ENCODE results near the gene RNF213.
"Not testable (repeated sequence)": the region's sequence is repeated elsewhere in the genome, so short reads cannot be mapped to it uniquely, and the experiment has no call there.

Gene RNF213

DNA sequence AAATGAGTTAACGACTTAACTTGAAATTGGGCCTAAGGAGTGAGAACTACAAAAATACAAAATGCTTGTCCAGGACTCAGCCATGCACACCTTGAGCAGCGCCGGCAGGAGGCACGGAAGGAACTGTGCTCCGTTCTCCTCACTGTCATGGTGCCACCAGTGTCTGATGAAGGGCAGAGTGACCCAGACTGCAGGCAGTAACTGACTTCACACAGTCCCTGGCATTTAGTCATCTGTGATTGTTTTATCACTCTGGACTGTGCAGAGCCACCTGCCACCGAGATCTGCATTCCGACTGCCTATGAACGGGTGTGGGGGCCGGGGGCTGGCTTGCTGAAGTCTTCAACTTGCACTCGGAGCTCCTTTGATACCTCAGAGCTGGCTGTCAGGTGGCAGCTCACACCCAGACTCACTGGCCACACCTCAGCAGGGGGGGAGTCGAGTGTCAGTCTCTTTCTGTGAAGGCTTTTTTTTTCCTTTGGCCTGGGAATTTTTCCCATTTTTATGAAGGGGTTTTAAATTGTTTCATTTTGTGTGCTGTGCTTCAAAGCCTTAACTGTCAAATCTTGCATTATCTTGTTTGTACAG is 134.1 kb downstream of the RNF213 start:
- no peak for DNase-seq (ENCODE audit: low spot score)

DNA sequence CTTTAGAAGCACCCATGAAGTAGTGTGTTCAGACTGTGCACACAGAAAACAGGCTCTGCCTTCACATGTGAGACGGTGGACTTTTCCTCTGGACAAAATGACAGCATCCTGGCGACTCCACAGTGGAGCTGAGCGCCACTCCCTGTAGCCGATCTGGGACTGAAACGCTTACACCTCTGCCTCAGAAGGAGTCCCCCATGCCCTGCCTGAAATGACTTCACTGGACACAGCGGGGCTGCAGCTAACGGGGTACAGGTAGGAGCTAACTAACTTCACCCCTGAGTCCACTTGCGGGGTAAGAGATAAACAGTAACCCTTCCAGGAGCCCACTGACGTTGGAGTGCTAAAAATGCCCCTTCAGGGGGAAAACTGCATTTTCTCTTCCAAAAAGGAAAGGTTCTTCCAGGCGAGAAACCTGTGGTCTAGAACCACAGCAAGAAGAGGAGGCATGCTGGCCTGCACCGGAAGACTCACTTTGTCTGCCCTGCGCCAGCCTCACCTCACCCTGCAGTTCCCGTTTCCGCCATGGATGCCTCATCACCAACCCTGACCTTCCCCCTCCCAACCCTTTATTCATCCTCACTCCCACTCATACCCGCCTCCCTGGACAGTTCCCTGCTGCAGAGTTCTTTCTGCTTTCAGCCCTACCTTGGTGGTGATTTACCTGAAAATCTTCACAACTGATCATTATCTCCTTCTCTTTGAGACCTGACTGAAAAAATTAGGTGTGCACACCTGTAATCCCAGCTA is 134.9 kb downstream of the RNF213 start:
- no peak for DNase-seq (ENCODE audit: low spot score)

DNA sequence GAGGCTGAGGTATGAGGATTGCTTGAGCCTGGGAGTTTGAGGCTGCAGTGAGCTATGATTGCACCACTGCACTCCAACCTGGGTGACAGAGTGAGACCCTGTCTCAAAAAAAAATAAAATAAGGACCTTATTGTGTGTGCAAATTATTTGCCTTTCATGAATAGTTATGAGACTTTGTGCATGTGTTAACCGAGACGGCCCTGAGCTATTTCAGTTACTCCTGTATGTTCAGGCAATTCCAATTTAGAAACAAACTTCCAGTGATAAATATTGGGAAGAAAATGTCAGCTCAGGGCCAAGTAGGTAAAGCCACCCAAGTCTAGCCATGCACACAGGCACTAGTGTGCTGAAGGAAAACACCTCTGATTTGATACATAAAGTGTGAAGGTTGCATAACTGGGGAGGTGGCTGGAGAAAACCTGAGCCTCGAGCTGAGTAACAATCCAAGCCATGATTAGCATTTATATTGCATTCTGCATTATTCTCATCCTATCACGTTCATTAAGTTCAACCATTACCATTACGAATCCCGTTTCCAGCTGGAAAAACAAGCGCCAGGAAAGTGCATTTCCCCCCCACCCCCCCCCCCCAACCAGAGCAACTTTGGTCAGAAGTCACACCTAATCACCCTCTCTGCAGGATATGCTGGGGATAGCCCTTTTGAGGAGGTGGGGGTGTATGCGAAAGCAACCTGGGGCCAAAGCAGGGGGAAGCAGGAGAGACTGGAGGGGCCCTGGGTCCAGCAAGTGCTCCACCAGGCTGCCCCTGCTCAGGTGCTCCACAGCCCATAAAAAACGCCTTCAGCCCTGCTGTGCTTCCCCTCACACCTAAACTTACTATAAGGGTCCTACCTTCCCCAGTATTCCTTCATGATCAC is 135.7 kb downstream of the RNF213 start:
- DNase-seq (ENCODE audit: low spot score) = no peak

DNA sequence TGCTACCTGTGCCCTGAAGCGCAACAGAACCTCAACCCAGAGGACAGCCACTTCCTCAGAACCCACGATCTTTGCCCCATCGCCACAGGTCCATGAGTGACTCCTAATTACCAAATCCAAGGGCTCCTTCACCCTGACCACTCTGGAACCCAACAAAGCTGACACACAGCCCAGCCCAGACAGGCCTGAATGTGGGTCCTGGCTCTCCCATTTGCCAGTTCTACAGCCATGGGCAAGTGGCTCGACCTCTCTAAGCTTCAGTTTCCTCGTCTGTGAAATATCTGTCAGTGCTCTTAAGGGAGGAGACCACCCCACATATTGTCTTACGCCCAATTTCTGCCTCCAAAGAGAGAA is 136.4 kb downstream of the RNF213 start:
- DNase-seq (ENCODE audit: low spot score) = no peak

DNA sequence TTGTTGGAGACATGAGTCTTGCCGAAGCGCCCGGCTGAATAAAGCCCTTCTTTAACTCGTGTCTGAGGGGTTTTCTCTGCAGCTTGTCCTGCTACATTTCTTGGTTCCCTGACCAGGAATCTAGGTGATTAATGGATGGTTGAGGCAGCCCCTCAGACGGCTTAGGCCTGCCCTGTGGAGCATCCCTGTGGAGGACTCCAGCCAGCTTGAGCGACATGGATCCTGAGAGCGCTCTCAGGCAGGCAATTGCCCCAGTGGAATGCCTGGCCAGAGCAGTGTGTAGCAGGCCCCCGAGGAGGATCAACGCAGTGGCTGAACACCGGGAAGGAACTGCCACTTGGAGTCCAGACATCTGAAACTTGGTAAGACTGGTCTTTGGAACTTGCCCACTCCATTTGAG is 137.0 kb downstream of the RNF213 start:
- no peak for DNase-seq (ENCODE audit: low spot score)

DNA sequence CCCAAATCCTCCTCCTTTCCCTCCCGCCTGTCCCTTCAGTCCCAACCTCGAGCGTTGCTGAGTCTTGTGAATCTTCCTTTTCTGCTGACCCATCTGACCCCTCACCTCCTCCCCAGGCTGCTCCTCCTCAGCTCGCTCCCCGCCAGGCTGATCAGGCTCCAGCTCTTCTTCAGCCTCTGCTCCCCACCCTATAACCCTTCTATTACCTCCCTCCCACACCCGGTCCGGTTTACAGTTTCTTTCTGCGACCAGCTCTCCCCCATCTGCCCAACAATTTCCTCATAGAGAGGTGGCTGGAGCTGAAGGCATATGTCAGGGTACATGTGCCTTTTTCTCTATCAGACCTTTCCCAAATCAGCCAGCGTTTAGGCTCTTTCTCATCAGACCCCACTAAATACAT is 140.4 kb downstream of the RNF213 start:
- DNase-seq (ENCODE audit: low spot score) = not testable (repeated sequence)

DNA sequence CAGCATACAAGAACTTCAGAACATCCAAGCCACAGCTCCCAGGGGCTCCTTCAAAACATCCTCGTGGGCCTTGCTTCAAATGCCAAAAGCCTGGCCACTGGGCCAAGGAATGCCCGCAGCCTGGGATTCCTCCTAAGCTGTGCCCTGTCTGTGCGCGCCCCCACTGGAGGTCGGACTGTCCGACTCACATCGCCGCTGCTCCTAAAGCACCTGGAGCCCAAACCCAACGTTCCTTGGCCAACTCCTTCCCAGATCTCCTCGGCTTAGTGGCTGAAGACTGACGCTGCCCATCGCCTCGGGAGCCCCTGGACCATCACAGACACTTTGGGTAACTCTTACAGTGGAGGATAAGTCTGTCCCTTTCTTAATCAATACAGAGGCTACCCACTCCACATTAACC is 141.4 kb downstream of the RNF213 start:
- not testable (repeated sequence) for DNase-seq (ENCODE audit: low spot score)

DNA sequence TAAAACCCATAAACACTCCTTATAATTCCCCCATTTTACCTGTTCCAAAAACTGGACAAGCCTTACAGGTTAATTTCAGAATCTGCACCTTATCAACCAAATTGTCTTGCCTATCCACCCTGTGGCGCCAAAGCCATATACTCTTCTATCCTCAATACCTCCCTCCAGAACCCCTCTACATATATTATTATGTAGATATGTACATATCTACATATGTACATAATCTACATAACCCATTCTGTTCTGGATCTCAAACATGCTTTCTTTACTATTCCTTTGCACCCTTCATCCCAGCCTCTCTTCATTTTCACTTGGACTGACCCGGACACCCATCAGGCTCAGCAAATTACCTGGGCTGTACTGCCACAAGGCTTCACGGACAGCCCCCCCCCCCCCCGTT is 142.3 kb downstream of the RNF213 start:
- no peak for DNase-seq (ENCODE audit: low spot score)

DNA sequence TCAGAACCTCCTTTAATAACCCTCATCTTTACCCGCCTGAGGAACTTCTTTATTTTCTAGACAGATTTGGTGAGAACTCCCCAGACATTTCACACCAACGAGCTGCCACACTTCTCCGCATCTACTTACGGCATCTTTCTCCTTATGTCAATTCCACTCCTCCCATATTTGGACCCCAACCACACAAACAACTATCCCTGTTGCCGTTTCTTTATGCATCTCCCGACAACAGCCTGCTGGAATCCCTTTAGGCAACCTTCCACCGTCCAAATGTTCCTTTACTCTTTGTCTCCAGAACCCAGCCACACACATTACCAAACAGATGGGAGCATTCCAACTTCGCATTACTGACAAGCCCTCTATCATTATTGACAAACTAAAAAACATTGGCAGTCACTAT is 145.5 kb downstream of the RNF213 start:
- no peak for DNase-seq (ENCODE audit: low spot score)

DNA sequence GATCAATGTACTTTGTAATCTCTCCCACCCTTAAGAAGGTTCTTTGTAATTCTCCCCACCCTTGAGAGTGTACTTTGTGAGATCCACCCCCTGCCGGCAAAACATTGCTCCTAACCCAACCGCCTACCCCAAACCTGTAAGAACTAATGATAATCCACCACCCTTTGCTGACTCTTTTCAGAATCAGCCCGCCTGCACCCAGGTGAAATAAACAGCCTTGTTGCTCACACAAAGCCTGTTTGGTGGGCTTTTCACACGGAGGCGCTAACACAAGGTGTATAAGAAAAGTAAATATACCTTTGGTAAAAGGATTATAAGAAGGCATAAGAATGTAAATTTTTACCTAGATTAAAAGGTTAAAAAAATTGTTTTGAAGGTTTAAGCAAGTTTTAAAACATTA is 147.3 kb downstream of the RNF213 start:
- DNase-seq (ENCODE audit: low spot score) = not testable (repeated sequence)

DNA sequence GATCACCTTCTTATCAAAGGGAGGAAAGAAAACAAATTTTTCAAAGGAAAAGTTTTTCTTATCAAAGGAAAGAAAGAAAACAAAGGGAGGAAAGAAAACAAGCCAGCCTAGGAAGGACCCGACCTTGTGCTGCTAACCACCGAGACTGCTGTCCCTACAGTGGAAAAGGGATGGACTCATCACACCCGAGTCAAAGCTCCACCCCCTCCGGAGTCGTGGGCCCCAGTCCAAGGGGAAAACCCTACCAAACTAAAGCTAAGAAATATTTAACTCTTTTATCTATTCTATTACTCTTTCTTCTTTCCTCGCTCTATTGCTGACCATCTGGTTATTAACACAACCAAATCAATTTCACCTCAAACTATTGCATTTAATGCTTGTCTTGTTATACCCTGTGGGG is 148.2 kb downstream of the RNF213 start:
- DNase-seq (ENCODE audit: low spot score) = no peak

DNA sequence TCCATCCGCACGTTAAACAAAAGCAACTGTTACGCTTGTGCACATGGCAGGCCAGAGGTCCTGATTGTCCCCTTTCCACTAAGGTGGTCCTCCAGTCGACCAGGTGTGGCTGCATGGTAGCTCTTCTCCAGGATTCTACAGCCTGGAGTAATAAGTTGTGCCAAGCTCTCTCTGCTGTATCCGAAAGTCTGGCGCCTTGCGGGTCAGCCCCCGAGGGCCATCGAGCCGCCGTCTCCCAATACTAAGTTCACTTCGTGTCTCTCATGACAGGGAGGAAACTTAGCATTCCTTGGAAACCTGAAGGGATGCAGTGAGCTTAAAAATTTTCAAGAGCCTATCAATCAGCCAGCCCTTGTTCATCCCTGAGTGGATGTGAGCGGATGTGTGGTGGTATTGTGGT is 149.0 kb downstream of the RNF213 start:
- DNase-seq (ENCODE audit: low spot score) = no peak

DNA sequence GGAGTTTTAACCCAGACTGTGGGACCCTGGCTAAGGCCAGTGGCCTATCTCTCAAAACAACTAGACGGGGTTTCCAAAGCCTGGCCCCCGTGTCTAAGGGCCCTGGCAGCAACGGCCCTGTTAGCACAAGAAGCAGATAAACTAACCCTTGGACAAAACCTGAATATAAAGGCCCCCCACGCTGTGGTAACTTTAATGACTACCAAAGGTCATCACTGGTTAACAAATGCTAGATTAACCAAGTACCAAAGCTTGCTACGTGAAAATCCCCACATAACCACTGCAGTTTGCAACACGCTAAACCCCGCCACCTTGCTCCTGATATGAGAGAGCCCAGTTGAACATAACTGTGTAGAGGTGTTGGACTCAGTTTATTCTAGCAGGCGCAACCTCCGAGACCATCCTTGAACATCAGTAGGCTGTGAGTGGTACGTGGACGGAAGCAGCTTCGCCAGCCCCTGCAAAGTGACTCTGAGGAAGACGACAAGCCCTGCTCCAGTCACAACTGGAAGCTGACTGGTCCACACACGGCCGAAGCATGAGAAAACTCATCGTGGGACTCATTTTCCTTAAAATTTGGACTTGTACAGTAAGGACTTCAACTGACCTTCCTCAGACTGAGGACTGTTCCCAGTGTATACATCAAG is 149.9 kb downstream of the RNF213 start:
- not testable (repeated sequence) for DNase-seq (ENCODE audit: low spot score)

DNA sequence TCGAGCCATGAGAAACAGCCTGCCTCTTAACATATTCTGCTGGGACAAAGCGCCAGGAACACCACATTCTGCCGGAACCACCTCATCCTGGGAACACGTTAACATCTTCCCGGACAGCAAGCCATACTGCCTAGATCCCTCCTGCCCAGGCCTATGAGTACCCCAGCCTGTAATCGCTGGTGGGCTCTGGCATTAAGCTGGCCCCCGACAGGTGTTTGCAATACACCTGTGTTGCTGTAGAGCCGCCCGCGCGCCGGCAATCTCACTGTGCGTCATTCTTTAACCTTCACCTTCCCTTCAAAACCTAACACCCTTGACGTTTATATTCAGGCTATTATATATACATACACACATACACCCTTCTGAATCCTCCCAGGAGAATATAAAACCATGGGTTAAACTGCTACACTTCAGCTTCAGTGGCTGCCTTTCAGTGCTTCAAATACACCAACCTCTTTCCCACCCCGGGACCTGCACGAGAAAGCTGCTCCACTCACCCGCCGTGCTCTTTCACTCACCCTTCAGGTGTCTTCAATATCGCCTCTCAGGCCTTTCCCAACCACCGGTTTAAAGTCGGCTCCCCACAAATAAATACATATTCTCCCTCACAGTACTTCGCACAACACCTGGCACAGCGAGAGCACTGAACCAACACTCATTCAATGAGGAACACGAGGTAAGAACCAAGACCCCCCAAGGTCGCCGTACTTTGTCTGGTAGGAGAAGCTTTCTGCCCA is 153.3 kb downstream of the RNF213 start:
- DNase-seq (ENCODE audit: low spot score) = no peak

DNA sequence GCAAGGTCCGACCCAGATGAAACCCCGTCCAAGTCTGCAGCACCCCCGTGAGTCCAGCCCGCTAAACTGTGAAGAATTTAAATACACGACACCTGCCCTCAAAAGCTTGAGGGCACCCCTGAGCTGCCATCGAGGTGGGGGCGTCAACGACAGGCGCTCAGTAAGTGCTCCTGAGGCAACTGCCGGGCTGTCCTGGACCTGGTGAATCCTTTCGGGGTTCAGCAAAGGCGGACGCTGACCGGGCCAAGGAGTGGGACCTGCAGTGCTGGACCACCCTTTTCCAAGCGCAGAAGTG is 153.8 kb downstream of the RNF213 start:
- no peak for DNase-seq (ENCODE audit: low spot score)

DNA sequence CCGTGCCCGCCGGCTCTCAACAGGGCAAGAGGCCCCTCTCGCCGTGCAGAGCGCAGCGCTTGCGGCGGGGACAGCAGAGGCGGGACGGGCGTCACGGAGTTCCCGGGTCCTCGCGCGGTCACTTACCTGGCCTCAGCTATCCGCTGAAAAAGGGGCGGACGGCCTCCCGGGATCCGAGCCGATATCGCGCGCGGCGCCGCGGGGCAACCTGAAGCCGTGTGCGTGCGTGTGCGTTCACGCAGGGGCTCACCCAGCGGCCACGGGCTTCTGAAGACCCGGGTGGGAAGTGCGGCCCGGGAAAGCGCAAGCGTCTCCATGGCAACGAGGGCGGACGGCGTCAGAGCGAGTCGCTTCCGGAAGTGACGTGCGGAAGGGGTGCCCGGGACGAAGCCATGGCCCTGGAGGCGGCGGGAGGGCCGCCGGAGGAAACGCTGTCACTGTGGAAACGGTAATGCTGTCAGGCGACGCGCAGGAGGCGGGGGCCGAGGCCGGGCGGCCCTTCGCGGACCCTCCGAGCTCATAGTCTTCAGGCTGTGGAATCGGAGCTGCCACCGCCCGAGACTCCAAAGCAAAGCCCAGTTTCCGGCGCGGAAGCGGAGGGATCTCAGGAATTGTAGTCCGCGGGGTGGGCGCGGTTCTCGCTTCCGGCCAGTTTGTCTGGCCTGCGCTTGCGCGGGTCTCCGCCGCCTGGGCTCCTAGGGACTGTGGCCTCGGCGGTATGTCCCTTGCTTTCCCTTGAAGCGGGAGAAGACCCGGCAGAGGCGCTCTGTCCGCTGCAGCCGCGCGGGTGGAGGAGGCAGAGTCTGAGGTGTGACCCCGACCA is 154.4 kb downstream of the RNF213 start, which contains the start of gene ENDOV:
Gene ENDOV (plus strand): TSS at position 365 of the 823 bp plus-strand sequence. CDS start 28 bp downstream, at position 393.
- peak; percentile 98 for DNase-seq (ENCODE audit: low spot score)

DNA sequence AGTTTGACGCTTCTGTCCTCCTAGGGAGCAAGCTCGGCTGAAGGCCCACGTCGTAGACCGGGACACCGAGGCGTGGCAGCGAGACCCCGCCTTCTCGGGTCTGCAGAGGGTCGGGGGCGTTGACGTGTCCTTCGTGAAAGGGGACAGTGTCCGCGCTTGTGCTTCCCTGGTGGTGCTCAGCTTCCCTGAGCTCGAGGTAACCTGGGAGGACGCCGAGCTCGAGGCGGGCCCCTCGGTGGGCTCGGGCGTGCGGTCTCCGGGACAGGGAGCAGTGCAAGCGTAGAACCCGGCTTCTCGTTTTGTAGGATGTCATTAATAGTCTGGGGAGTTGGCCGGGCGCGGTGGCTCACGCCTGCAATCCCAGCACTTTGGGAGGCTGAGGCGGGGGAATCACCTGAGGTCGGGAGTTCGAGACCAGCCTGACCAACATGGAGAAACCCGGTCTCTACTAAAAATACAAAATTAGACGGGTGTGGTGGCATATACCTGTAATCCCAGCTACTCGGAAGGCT is 155.0 kb downstream of the RNF213 start:
- DNase-seq (ENCODE audit: low spot score) = no peak

DNA sequence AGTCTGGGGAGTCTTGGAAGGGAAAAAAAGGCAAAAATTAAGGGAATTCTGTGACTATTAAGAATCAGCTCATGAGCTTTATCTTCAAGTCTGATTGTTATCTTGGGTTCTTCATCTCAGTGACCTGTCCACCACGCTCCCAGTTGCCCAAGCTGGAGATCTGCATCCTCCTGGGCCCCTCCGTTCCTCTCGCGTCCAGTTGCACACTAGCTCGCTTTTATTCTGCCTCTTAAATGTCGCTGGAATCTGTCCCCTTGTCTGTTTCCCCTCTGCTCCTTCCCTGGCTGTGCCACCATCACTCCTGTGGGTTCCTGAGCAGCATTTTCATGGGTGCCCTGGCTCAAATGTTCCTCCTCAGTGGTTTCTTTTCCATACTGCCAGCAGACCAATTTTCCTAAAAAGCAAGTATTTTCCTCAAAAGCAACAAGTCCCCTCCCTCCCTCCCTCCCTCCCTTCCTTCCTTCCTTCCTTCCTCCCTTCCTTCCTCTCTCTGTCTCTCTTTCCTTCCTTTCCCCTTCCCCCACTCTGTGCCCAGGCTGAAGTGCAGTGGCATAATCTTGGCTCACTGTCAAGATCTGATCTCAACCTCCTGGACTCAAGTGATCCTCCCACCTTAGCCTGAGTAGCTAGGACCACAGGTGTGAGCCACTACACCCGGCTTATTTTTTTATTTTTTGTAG is 155.7 kb downstream of the RNF213 start:
- no peak for DNase-seq (ENCODE audit: low spot score)

DNA sequence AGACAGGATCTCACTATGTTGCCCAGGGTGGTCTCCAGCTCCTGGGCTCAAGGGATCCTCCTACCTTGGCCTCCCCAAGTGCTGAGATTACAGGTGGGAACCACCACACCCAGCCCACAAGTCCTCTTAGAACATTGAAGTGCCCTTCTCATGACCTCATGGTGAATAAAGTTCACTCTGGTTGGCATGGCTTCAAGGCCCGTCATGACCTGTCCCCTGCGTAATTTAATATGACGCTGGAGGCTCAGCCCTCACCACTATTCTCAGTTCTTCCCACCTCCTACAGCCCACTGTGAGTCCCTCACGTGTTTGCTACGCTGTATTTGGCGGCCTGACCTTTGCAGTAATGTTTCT is 156.3 kb downstream of the RNF213 start:
- DNase-seq (ENCODE audit: low spot score) = no peak

DNA sequence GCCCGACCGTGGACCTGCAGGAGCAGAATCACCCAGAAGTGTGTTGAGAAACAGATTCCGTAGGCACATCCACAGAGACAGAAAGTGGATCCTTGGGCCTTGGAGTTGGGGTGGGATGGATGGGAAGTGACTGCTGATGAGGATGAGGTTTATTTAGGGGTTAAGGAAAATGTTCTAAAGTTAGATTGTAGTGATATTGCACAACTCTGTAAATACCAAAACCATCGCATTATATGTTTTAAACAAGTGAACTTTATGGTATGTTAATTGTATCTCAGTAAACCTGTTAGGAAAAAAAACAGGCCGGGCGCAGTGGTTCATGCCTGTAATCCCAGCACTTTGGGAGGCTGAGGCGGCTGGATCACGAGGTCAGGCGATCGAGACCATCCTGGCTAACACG is 157.9 kb downstream of the RNF213 start:
- DNase-seq (ENCODE audit: low spot score) = no peak
